Tibial nerve (tissue), 4 donors: Measurements from ENCODE around the gene DISP3. TPM values are rescaled to one million over a fixed set of nuclear protein-coding genes. Genes with fewer than 3 reads are reported as not detected.

Source experiments
- DNase-seq, 2 donors: peaks; one replicate each; pipeline ENCODE4 v3.0.0-alpha.2; 2019; ENCODE audit warnings: low spot score in 2 of 2
- H3K27ac ChIP-seq, 4 donors: fragments of 200-600 bp; sonication (generic) in 3 of 4; one replicate each; pipeline ENCODE4 v1.5.1; 2017 to 2019; ENCODE audit warnings: mild to moderate bottlenecking in 1 of 4
- H3K27me3 ChIP-seq, 2 donors: fragments of 200-600 bp; sonication (generic) in 1 of 2; one replicate each; pipeline versions ENCODE4 v1.5.1 to v1.6.0; 2017 to 2019
- H3K36me3 ChIP-seq, 3 donors: fragments of 200-600 bp; sonication (generic); one replicate each; pipeline ENCODE4 v1.5.1; 2018 to 2019
- H3K4me1 ChIP-seq, 4 donors: fragments of 200-600 bp; sonication (generic) in 3 of 4; one replicate each; pipeline ENCODE4 v1.5.1; 2017 to 2019
- H3K4me3 ChIP-seq, 4 donors: fragments of 200-600 bp; sonication (generic) in 3 of 4; one replicate each; pipeline ENCODE4 v1.5.1; 2017 to 2019; ENCODE audit warnings: mild to moderate bottlenecking in 1 of 4, moderate library complexity in 1 of 4
- H3K9me3 ChIP-seq, 4 donors: fragments of 200-600 bp; sonication (generic) in 3 of 4; one replicate each; pipeline ENCODE4 v1.5.1; 2017 to 2019
- CTCF ChIP-seq, 5 experiments: fragments of 200-600 bp in 3 of 5; fragments of 450-650 bp in 2 of 5; sonication (generic) in 3 of 5; IDR thresholded peaks; one replicate each; pipeline ENCODE4 v1.5.1; 2016 to 2019; ENCODE audit warnings: antibody characterized with exemption in 5 of 5, mild to moderate bottlenecking in 3 of 5, moderate library complexity in 2 of 5
- EP300 ChIP-seq, 2 donors: sonication (generic); formaldehyde crosslinking; IDR thresholded peaks; one replicate each; pipeline ENCODE4 v1.6.1; 2017; ENCODE audit warnings: antibody characterized with exemption in 2 of 2, mild to moderate bottlenecking in 1 of 2
- POLR2A ChIP-seq, 2 donors: fragments of 450-650 bp; IDR thresholded peaks; one replicate each; pipeline ENCODE4 v1.6.1; 2017; ENCODE audit warnings: antibody characterized with exemption in 2 of 2, mild to moderate bottlenecking in 2 of 2, moderate library complexity in 2 of 2
- WGBS, 2 donors: methylation state at CpG; one replicate each; pipeline ENCODE4 v1.1.5; 2018; 5-methylcytosine and 5-hydroxymethylcytosine counted together
- total RNA-seq, 4 donors: library from RNA; depleted of rRNA; stranded (reverse); fragments of >200 nt; gene quantifications; one replicate each; pipeline ENCODE4 v1.1.0, GENCODE V29; 2016

DISP3 gene
- total RNA-seq, 4 donors from 2014 or later = 0.59 TPM; not detected in 3

GRCh38 chr1:11558871-11559590 lies 80.1 kb downstream of the DISP3 start:
- no peak for TF ChIP-seq EP300 (IDR thresholded peaks at IDR 0.05)
- TF ChIP-seq CTCF (IDR thresholded peaks at IDR 0.05) = no peak
- TF ChIP-seq POLR2A (IDR thresholded peaks at IDR 0.05) = no peak
- Histone ChIP-seq H3K4me3 (no peak overlapping the region), H3K9me3 (no peaks in the 10 kb centered on the region), H3K27ac (no peak overlapping the region), H3K4me1 (no peaks in the 10 kb centered on the region), H3K36me3 (no peaks in the 10 kb centered on the region), H3K27me3 (peaks cover 0 to 45% of the 10 kb centered on the region in 2 donors)
- WGBS, 2 donors = 72 to 79% methylated on average over 7 of the region's 7 CpGs
- DNase-seq = no peak

- Histone ChIP-seq H3K27me3 (peaks cover 0 to 45% of the 10 kb centered on the region in 2 donors), H3K4me1 (no peaks in the 10 kb centered on the region), H3K27ac (no peak overlapping the region), H3K9me3 (no peaks in the 10 kb centered on the region), H3K4me3 (no peak overlapping the region), H3K36me3 (no peaks in the 10 kb centered on the region)
- 70 to 73% methylated on average over 6 of the region's 6 CpGs for WGBS, 2 donors
- DNase-seq = no peak
- no peak for TF ChIP-seq EP300 (IDR thresholded peaks at IDR 0.05)
- TF ChIP-seq POLR2A (IDR thresholded peaks at IDR 0.05) = no peak
Measured at GRCh38 chr1:11559591-11559970, 80.6 kb downstream of the DISP3 start.

GRCh38 chr1:11560061-11560460 lies 81.1 kb downstream of the DISP3 start:
- Histone ChIP-seq H3K4me1 (no peaks in the 10 kb centered on the region), H3K9me3 (no peaks in the 10 kb centered on the region), H3K36me3 (no peaks in the 10 kb centered on the region), H3K27me3 (peaks cover 0 to 46% of the 10 kb centered on the region in 2 donors), H3K27ac (no peak overlapping the region), H3K4me3 (no peak overlapping the region)
- DNase-seq = no peak
- WGBS, 2 donors = 74 to 76% methylated on average over 8 of the region's 8 CpGs
- TF ChIP-seq CTCF (IDR thresholded peaks at IDR 0.05) (no peak), POLR2A (IDR thresholded peaks at IDR 0.05) (no peak), EP300 (IDR thresholded peaks at IDR 0.05) (no peak)

- peaks cover 0 to 44% of the 10 kb centered on the region in 2 donors for H3K27me3 ChIP-seq
- no peaks in the 10 kb centered on the region for H3K36me3 ChIP-seq
- TF ChIP-seq POLR2A (IDR thresholded peaks at IDR 0.05) (no peak), EP300 (IDR thresholded peaks at IDR 0.05) (no peak), CTCF (IDR thresholded peaks at IDR 0.05) (no peak)
- no peaks in the 10 kb centered on the region for H3K4me1 ChIP-seq
- no peak overlapping the region for H3K4me3 ChIP-seq
- no peak overlapping the region for H3K27ac ChIP-seq
- no peaks in the 10 kb centered on the region for H3K9me3 ChIP-seq
- no peak for DNase-seq
Measured at GRCh38 chr1:11561740-11562139, 82.8 kb downstream of the DISP3 start.

- no peak for TF ChIP-seq CTCF (IDR thresholded peaks at IDR 0.05)
- no peak for TF ChIP-seq EP300 (IDR thresholded peaks at IDR 0.05)
- H3K4me1 ChIP-seq = no peaks in the 10 kb centered on the region
- no peak overlapping the region for H3K4me3 ChIP-seq
- DNase-seq = no peak
- 88 to 91% methylated on average over 6 of the region's 6 CpGs for WGBS, 2 donors
- H3K27ac ChIP-seq = no peak overlapping the region
- no peaks in the 10 kb centered on the region for H3K9me3 ChIP-seq
- no peaks in the 10 kb centered on the region for H3K36me3 ChIP-seq
- H3K27me3 ChIP-seq = peaks cover 0 to 40% of the 10 kb centered on the region in 2 donors
Measured at GRCh38 chr1:11562664-11563063, 83.7 kb downstream of the DISP3 start.
